CD4-positive, alpha-beta T cell (primary cell): ENCODE data around the gene F7. TPM values are rescaled to one million over a fixed set of nuclear protein-coding genes. Genes with fewer than 3 reads are reported as not detected.

Experiments
- ATAC-seq: fragments of 200-7000 bp; cut with Tn5 transposase; one replicate; pipeline ENCODE4 v1.10.0; 2022; ENCODE audit warnings: mild to moderate bottlenecking; ENCODE audit not compliant: poor library complexity
- CTCF ChIA-PET: fragments of 350-600 bp; sonication (Branson Sonifier 250); formaldehyde crosslinking; loops from one replicate; lab custom pipeline; 2021; ENCODE audit warnings: antibody characterized with exemption, inconsistent platforms; lab: Charles Lee
- POLR2A ChIA-PET: fragments of 350-600 bp; sonication (Branson Sonifier 250); formaldehyde crosslinking; loops from one replicate; lab custom pipeline; 2021; ENCODE audit warnings: antibody characterized with exemption, inconsistent platforms; lab: Charles Lee
- DNase-seq, 14 experiments: peaks; one replicate each; pipeline ENCODE4 v3.0.0-alpha.2; 2013 to 2020; ENCODE audit warnings: mixed read lengths in 2 of 14
- H3K27ac ChIP-seq, 2 donors: one replicate each; pipeline versions ENCODE4 v1.5.1 to v1.7.0; 2013; ENCODE audit warnings: low read length in 2 of 2, low read depth in 1 of 2, mild to moderate bottlenecking in 1 of 2
- H3K27me3 ChIP-seq, 2 experiments: 1 replicate in 1 of 2; 2 replicates in 1 of 2; pipeline versions ENCODE4 v1.6.1 to v1.7.0; 2013; ENCODE audit warnings: low read length in 2 of 2, control low read depth in 1 of 2, mild to moderate bottlenecking in 1 of 2, moderate library complexity in 1 of 2; ENCODE audit not compliant: insufficient read depth in 2 of 2, control insufficient read depth in 1 of 2
- H3K36me3 ChIP-seq: one replicate; pipeline ENCODE4 v1.6.1; 2013; ENCODE audit warnings: low read length, control low read depth; ENCODE audit not compliant: insufficient read depth
- H3K4me1 ChIP-seq: one replicate; pipeline ENCODE4 v1.6.1; 2013; ENCODE audit warnings: low read length, control low read depth; ENCODE audit not compliant: insufficient read depth
- H3K4me3 ChIP-seq: one replicate; pipeline ENCODE4 v1.5.1; 2013; ENCODE audit warnings: mild to moderate bottlenecking, low read length, moderate library complexity
- H3K9me3 ChIP-seq, 2 experiments: 1 replicate in 1 of 2; 2 replicates in 1 of 2; pipeline versions ENCODE4 v1.6.1 to v1.7.0; 2013; ENCODE audit warnings: low read length in 2 of 2, mild to moderate bottlenecking in 2 of 2, control low read depth in 1 of 2, moderate library complexity in 1 of 2; ENCODE audit not compliant: control insufficient read depth in 1 of 2, insufficient read depth in 1 of 2
- H3K27ac Mint-ChIP-seq: one replicate; pipeline ENCODE4 v1.8.0; 2020; ENCODE audit warnings: mixed read lengths
- H3K27me3 Mint-ChIP-seq: one replicate; pipeline ENCODE4 v1.8.0; 2021; ENCODE audit warnings: mixed read lengths
- H3K36me3 Mint-ChIP-seq: one replicate; pipeline ENCODE4 v1.8.0; 2021; ENCODE audit warnings: low read depth, mixed read lengths
- H3K4me1 Mint-ChIP-seq: one replicate; pipeline ENCODE4 v1.8.0; 2021; ENCODE audit warnings: low read depth, mixed read lengths
- H3K4me3 Mint-ChIP-seq: one replicate; pipeline ENCODE4 v1.8.0; 2020; ENCODE audit warnings: mild to moderate bottlenecking, mixed read lengths
- H3K9me3 Mint-ChIP-seq: one replicate; pipeline ENCODE4 v1.8.0; 2020; ENCODE audit warnings: mixed read lengths
- intact Hi-C, 2 experiments: fragments of 100-400 bp; cut with DNase I in 1 of 2; cut with micrococcal nuclease in 1 of 2; formaldehyde crosslinking; loops; one replicate each; pipeline versions ENCODE4 v1.15.1 to v1.9.0; 2023 to 2025; cut with DNase I, micrococcal nuclease
- total RNA-seq, 174 experiments: library from RNA in 2 of 174; stranded (reverse) in 2 of 174; gene quantifications; one replicate each; pipeline ENCODE4 v1.2.3 and lab custom pipeline; 2021 to 2026
- TF ChIP-seq, protein P1 (sequence below): fragments of 200-600 bp; IDR thresholded peaks from one replicate; pipeline ENCODE4 v1.8.0; 2022; ENCODE audit warnings: antibody characterized with exemption, mild to moderate bottlenecking

The F7 gene
- total RNA-seq, 2 experiments from 2014 or later: not detected

DNA sequence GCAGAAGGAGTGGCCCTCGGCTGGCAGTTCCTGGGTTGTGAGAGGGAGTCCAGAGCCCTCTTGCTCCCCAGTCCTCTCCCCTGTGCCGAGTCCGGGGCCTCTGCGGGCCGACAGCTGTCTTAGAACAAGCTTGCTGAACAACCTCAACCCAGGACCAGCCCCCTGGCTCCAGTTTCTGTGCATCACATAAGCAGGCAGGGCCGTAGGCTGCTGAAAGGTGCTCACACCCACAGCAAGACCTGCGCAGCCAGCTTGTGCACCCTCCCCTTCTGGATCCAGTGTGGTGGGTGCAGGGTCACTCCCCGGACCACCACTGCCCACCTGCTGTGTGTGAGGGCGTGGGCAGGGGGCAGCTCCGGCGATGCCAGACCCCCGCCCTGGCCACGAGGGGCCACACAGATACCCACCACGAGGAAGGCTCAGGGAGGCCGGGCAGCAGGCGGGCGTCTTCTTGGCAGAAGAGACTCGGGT lies 25.2 kb upstream of the F7 start:
- Mint-ChIP-seq H3K36me3 (peaks cover 10% of the 10 kb centered on the region), H3K4me1 (no peaks in the 10 kb centered on the region), H3K9me3 (no peaks in the 10 kb centered on the region), H3K4me3 (no peak overlapping the region), H3K27ac (no peak overlapping the region), H3K27me3 (no peaks in the 10 kb centered on the region)
- no peak for DNase-seq
- ATAC-seq: no peak
- TF ChIP-seq, protein P1, sequence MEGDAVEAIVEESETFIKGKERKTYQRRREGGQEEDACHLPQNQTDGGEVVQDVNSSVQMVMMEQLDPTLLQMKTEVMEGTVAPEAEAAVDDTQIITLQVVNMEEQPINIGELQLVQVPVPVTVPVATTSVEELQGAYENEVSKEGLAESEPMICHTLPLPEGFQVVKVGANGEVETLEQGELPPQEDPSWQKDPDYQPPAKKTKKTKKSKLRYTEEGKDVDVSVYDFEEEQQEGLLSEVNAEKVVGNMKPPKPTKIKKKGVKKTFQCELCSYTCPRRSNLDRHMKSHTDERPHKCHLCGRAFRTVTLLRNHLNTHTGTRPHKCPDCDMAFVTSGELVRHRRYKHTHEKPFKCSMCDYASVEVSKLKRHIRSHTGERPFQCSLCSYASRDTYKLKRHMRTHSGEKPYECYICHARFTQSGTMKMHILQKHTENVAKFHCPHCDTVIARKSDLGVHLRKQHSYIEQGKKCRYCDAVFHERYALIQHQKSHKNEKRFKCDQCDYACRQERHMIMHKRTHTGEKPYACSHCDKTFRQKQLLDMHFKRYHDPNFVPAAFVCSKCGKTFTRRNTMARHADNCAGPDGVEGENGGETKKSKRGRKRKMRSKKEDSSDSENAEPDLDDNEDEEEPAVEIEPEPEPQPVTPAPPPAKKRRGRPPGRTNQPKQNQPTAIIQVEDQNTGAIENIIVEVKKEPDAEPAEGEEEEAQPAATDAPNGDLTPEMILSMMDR: no peak
- H3K4me3 ChIP-seq: no peak overlapping the region
- POLR2A ChIA-PET: no interaction called here
- no peaks in the 10 kb centered on the region for H3K4me1 ChIP-seq
- CTCF ChIA-PET: no interaction called here
- intact Hi-C loops: no loop called here
- H3K27ac ChIP-seq: no peak overlapping the region
- peaks cover 0 to 5% of the 10 kb centered on the region in 2 experiments for H3K9me3 ChIP-seq
- no peaks in the 10 kb centered on the region for H3K27me3 ChIP-seq
- no peaks in the 10 kb centered on the region for H3K36me3 ChIP-seq

DNA sequence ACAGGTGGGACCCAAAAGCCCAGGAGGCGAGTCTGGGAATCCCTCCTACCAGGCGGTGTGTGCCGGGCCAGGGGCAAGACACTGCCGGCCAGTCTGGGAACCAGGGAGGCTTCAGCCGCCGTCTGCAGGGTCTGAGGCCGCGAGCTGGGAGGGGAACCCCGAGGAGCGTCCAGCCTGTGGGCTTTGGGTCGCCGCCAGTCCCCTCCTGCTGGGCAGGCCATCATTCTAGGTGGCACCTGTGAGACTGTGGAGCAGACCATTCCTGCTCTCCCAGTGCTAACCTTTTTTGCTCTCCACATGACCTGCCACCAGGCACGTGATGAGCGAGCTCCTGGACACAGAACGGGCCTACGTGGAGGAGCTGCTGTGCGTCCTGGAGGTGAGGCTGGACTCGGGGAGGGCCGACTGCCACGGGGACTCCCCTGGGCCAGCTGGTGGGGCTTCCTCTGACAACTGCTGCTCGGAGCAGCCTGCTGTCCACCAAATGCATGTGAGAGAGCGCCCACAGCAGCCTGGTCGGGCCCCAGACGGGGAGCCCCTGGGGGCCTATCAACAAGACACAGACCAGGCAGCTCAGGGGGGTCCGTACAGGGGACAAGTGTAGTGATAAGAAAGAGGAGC lies 24.6 kb upstream of the F7 start:
- H3K27me3 Mint-ChIP-seq: no peaks in the 10 kb centered on the region
- Histone ChIP-seq H3K9me3 (peaks cover 0 to 5% of the 10 kb centered on the region in 2 experiments), H3K27me3 (no peaks in the 10 kb centered on the region), H3K27ac (no peak overlapping the region), H3K4me3 (no peak overlapping the region), H3K36me3 (no peaks in the 10 kb centered on the region), H3K4me1 (no peaks in the 10 kb centered on the region)
- DNase-seq (no peak), ATAC-seq (no peak)
- no peaks in the 10 kb centered on the region for H3K4me1 Mint-ChIP-seq
- H3K4me3 Mint-ChIP-seq: no peak overlapping the region
- POLR2A ChIA-PET: no interaction called here
- intact Hi-C loops: no loop called here
- peaks cover 4% of the 10 kb centered on the region for H3K36me3 Mint-ChIP-seq
- CTCF ChIA-PET: no interaction called here
- no peaks in the 10 kb centered on the region for H3K9me3 Mint-ChIP-seq
- TF ChIP-seq, protein P1: no peak
- H3K27ac Mint-ChIP-seq: no peak overlapping the region

DNA sequence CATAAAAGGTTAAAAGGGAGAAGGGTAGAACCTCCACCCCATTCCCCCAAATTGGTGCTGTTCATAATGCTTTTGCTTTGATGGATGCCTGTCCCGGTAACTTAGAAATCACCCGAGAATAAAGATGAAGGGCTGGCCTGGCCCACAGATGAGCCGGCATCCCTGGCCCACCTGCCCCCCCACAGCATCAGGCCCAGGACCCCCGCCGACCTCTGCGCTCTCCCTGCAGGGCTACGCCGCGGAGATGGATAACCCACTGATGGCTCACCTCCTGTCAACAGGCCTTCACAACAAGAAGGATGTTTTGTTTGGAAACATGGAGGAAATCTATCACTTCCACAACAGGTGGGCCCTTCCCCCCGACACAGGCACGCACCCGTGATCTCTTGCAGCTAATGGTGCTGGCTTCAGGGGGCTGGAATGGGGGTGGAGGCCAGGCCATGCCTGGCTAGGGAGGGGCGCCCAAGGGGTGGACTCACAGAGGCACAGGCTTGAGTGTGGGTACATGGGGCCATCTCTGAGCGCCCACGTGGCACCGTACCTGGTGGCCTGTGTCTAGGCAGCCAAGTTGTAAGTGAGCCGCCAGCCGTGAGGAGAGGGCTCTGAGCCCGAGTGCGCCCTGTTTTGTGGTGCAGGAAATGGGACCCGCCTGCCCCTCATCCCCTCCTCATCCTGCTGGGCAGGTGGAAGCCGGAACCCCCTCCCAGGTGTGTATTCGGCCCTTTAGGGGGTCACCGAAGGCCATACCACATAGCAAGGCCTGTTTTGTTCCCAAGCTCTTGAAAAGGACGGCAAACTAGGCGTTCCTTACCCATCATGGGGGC lies 23.2 kb upstream of the F7 start:
- H3K9me3 ChIP-seq: peaks cover 0 to 5% of the 10 kb centered on the region in 2 experiments
- TF ChIP-seq, protein P1: no peak
- H3K9me3 Mint-ChIP-seq: no peaks in the 10 kb centered on the region

More for the DNA sequence above, 23.2 kb upstream of the F7 start:
- Mint-ChIP-seq H3K36me3 (peaks cover 14% of the 10 kb centered on the region), H3K27ac (no peak overlapping the region), H3K4me3 (no peak overlapping the region), H3K4me1 (no peaks in the 10 kb centered on the region), H3K27me3 (no peaks in the 10 kb centered on the region)
- H3K27me3 ChIP-seq: no peaks in the 10 kb centered on the region
- CTCF ChIA-PET: no interaction called here
- DNase-seq (no peak), ATAC-seq (no peak)
- POLR2A ChIA-PET: no interaction called here
- H3K36me3 ChIP-seq: no peaks in the 10 kb centered on the region
- intact Hi-C loops: no loop called here
- H3K4me1 ChIP-seq: no peaks in the 10 kb centered on the region
- H3K27ac ChIP-seq: no peak overlapping the region
- H3K4me3 ChIP-seq: no peak overlapping the region
